ENCODE results near the gene TM4SF4.
A peak's percentile ranks its signal among the peaks of the same experiment; 100 is the strongest.
"Not testable (repeated sequence)": the region's sequence is repeated elsewhere in the genome, so short reads cannot be mapped to it uniquely, and the experiment has no call there.

TM4SF4 gene

DNA sequence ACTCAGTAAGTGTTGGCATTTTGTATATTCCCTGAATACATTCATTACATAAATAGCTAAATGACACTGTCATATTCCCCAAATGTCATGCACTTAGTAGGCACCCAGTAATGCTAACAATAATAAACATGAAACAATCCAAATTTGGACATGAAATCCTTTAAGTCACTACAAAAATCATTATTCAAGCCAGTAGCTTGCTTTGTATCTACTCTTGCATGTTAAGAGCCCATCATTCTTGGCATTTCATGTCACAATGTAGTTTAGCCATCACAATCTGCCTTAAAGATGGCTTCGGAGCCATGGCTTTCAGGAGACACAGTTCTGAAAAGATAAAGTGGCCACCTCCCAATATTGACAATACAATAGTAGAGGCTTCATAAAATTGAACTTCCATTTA lies 32.9 kb upstream of the TM4SF4 start:
- Histone ChIP-seq H3K27ac (ENCODE audit: low read depth, low read length) (no peak overlapping the region), H3K9me3 (ENCODE audit: control insufficient read depth in 1 of 2, low read length in 2 of 2) (no peaks in the 10 kb centered on the region), H3K36me3 (ENCODE audit: control insufficient read depth in 1 of 2, insufficient read depth in 2 of 2, low read length in 2 of 2) (no peaks in the 10 kb centered on the region), H3K4me1 (ENCODE audit: control insufficient read depth in 1 of 2, insufficient read depth in 2 of 2, low read length in 2 of 2) (peaks cover 34 to 48% of the 10 kb centered on the region in 2 donors), H3K4me3 (ENCODE audit: low read depth in 1 of 2, low read length in 2 of 2) (no peak overlapping the region), H3K9ac (ENCODE audit: low read depth in 1 of 2, low read length in 2 of 2) (no peak overlapping the region), H3K27me3 (ENCODE audit: control insufficient read depth in 1 of 2, insufficient read depth in 2 of 2, low read length in 2 of 2) (no peaks in the 10 kb centered on the region)

DNA sequence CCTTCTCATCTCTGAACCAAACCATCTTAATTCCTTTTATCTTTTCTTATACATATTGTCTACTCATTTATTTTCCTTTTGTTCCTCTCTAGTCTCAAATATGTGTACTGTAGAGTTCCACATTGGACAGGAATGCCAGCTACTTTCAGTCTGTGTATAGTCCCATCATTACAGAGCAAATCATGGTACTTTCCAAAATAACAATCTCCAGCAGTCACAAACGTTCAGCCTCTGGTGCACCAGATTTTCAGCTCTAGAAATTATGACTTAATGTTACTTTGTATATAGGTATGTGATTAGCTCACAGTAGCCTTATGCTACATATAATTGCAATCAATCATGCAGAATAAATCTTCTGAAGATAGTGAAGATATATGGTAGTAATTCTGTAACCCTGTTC lies 32.5 kb upstream of the TM4SF4 start:
- H3K4me3 ChIP-seq (ENCODE audit: low read depth in 1 of 2, low read length in 2 of 2), result no peak overlapping the region
- no peak overlapping the region for H3K9ac ChIP-seq (ENCODE audit: low read depth in 1 of 2, low read length in 2 of 2)
- no peak overlapping the region for H3K27ac ChIP-seq (ENCODE audit: low read depth, low read length)
- H3K4me1 ChIP-seq (ENCODE audit: control insufficient read depth in 1 of 2, insufficient read depth in 2 of 2, low read length in 2 of 2), result peaks cover 34 to 44% of the 10 kb centered on the region in 2 donors
- no peaks in the 10 kb centered on the region for H3K9me3 ChIP-seq (ENCODE audit: control insufficient read depth in 1 of 2, low read length in 2 of 2)
- no peaks in the 10 kb centered on the region for H3K36me3 ChIP-seq (ENCODE audit: control insufficient read depth in 1 of 2, insufficient read depth in 2 of 2, low read length in 2 of 2)
- no peaks in the 10 kb centered on the region for H3K27me3 ChIP-seq (ENCODE audit: control insufficient read depth in 1 of 2, insufficient read depth in 2 of 2, low read length in 2 of 2)

DNA sequence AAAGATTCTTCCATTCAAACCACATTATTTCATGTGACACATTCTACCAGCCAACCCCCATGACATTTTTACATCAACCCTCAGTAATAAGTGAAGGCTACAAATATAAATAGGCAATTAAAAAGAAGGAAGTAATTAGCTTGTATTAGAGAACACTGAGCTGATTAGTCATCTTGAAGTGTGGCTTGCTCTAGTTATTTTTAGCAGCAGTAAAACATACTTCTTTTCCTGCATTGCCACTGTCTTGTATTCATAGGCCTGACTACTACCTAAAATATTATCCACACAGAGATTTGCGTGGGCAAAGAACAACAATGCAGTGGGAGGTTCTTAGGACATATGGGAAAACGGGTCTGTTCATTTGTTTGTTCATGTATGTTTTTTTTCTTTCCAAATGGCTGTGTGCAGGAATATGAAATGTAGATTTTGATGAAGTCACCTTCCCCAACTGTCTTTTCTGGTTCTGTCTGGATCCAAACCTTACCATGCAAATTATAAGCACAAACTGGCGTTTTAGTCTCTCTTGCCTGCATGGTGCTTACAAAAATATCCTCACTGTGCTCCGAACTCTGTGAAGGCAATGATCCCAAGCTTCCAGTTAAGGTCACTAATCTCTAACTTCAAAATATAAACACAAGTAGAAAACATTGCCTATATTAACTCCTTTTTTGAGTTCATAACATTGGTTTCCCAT lies 31.5 kb upstream of the TM4SF4 start:
- H3K4me1 ChIP-seq (ENCODE audit: control insufficient read depth in 1 of 2, insufficient read depth in 2 of 2, low read length in 2 of 2), result peaks cover 34 to 35% of the 10 kb centered on the region in 2 donors
- no peaks in the 10 kb centered on the region for H3K36me3 ChIP-seq (ENCODE audit: control insufficient read depth in 1 of 2, insufficient read depth in 2 of 2, low read length in 2 of 2)
- peak overlapping the region in 1 of 2 donors; percentile 12 for H3K9ac ChIP-seq (ENCODE audit: low read depth in 1 of 2, low read length in 2 of 2)
- peak overlapping the region; percentile 11 for H3K27ac ChIP-seq (ENCODE audit: low read depth, low read length)
- H3K9me3 ChIP-seq (ENCODE audit: control insufficient read depth in 1 of 2, low read length in 2 of 2), result no peaks in the 10 kb centered on the region
- H3K4me3 ChIP-seq (ENCODE audit: low read depth in 1 of 2, low read length in 2 of 2), result peak overlapping the region; percentile 3 to 42
- no peaks in the 10 kb centered on the region for H3K27me3 ChIP-seq (ENCODE audit: control insufficient read depth in 1 of 2, insufficient read depth in 2 of 2, low read length in 2 of 2)

DNA sequence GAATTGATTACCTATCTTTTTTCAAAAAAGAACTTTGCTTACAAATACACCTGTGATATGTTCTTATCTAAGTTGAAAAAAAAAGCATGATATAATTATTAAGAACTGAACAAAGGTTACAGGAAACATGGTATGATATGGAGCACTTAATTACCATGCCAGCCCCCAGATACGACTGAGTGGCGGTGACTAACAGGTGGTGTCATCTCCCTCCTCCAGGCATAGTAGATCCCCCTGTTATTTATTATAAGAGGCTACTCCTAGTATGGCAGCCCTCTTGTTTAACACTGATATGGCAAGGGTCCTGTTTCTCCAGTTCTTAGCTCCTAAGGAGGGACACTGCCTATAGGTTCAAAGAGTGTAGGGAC lies 31.0 kb upstream of the TM4SF4 start:
- Histone ChIP-seq H3K4me3 (ENCODE audit: low read depth in 1 of 2, low read length in 2 of 2) (peak overlapping the region in 1 of 2 donors; percentile 42), H3K4me1 (ENCODE audit: control insufficient read depth in 1 of 2, insufficient read depth in 2 of 2, low read length in 2 of 2) (peaks cover 34 to 35% of the 10 kb centered on the region in 2 donors), H3K27me3 (ENCODE audit: control insufficient read depth in 1 of 2, insufficient read depth in 2 of 2, low read length in 2 of 2) (no peaks in the 10 kb centered on the region), H3K27ac (ENCODE audit: low read depth, low read length) (peak overlapping the region; percentile 50), H3K9ac (ENCODE audit: low read depth in 1 of 2, low read length in 2 of 2) (peak overlapping the region in 1 of 2 donors; percentile 12), H3K36me3 (ENCODE audit: control insufficient read depth in 1 of 2, insufficient read depth in 2 of 2, low read length in 2 of 2) (no peaks in the 10 kb centered on the region), H3K9me3 (ENCODE audit: control insufficient read depth in 1 of 2, low read length in 2 of 2) (no peaks in the 10 kb centered on the region)

DNA sequence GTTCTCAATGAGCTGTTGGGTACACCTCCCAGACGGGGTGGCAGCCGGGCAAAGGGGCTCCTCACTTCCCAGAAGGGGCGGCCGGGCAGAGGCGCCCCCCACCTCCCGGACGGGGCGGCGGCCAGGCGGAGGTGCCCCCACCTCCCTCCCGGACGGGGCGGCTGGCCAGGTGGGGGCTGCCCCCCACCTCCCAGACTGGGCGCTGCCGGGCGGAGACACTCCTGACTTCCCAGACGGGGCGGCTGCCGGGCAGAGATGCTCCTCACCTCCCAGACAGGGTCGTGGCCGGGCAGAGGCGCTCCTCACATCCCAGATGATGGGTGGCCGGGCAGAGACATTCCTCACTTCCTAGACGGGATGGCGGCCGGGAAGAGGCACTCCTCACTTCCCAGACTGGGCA lies 29.6 kb upstream of the TM4SF4 start:
- H3K9ac ChIP-seq (ENCODE audit: low read depth in 1 of 2, low read length in 2 of 2); H3K36me3 ChIP-seq (ENCODE audit: control insufficient read depth in 1 of 2, insufficient read depth in 2 of 2, low read length in 2 of 2); H3K27me3 ChIP-seq (ENCODE audit: control insufficient read depth in 1 of 2, insufficient read depth in 2 of 2, low read length in 2 of 2); H3K27ac ChIP-seq (ENCODE audit: low read depth, low read length); H3K4me3 ChIP-seq (ENCODE audit: low read depth in 1 of 2, low read length in 2 of 2); H3K9me3 ChIP-seq (ENCODE audit: control insufficient read depth in 1 of 2, low read length in 2 of 2): not testable (repeated sequence)
- H3K4me1 ChIP-seq (ENCODE audit: control insufficient read depth in 1 of 2, insufficient read depth in 2 of 2, low read length in 2 of 2), result peaks cover 34 to 35% of the 10 kb centered on the region in 2 donors

DNA sequence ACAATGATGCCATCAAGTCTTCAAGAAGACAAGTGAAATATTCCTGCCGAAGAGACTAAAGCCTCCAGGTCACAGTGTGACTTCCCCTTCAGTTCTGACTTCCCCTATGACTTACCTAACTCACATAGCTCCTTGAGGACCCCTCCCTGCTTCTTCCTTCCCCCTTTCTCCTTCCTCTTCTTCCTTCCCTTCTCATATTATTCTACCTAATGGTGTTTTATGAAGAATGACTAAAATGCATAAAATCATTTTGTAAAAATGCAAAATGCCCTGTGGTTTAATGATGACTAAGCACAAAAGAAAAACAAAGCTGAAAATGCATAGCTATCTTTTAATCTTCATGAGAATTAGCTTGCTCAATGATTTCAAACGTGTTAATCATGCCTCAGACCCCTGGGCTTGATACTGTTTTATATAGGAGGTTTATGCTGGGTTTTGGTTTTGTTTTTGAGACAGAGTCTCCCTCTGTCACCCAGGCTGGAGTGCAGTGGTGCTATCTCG lies 26.1 kb upstream of the TM4SF4 start:
- H3K4me1 ChIP-seq (ENCODE audit: control insufficient read depth in 1 of 2, insufficient read depth in 2 of 2, low read length in 2 of 2), result peaks cover 6% of the 10 kb centered on the region in 2 donors
- no peaks in the 10 kb centered on the region for H3K27me3 ChIP-seq (ENCODE audit: control insufficient read depth in 1 of 2, insufficient read depth in 2 of 2, low read length in 2 of 2)
- H3K9me3 ChIP-seq (ENCODE audit: control insufficient read depth in 1 of 2, low read length in 2 of 2), result peaks cover 10 to 11% of the 10 kb centered on the region in 2 donors
- H3K27ac ChIP-seq (ENCODE audit: low read depth, low read length), result no peak overlapping the region
- no peak overlapping the region for H3K4me3 ChIP-seq (ENCODE audit: low read depth in 1 of 2, low read length in 2 of 2)
- no peak overlapping the region for H3K9ac ChIP-seq (ENCODE audit: low read depth in 1 of 2, low read length in 2 of 2)
- no peaks in the 10 kb centered on the region for H3K36me3 ChIP-seq (ENCODE audit: control insufficient read depth in 1 of 2, insufficient read depth in 2 of 2, low read length in 2 of 2)

DNA sequence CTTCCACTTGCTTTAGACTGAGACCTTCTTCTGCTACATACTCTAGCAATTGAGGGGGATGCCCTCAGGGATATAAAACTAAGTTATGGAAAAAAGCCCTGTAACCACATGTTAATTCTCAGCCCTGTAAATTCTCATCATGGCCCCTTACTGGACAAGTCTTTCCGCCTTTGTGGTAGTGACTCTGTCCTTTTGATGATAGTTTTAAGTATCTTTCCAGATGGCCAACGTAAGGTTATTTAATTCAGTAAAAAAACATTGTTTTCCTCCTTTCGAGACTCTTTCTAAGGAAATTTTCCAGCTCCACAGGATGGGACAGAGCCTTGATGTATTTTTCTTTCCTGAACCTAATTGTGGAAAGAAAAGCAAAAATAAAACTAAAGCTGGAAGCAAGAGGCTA lies 25.3 kb upstream of the TM4SF4 start:
- H3K9me3 ChIP-seq (ENCODE audit: control insufficient read depth in 1 of 2, low read length in 2 of 2), result peaks cover 10 to 11% of the 10 kb centered on the region in 2 donors
- H3K27me3 ChIP-seq (ENCODE audit: control insufficient read depth in 1 of 2, insufficient read depth in 2 of 2, low read length in 2 of 2), result no peaks in the 10 kb centered on the region
- no peak overlapping the region for H3K4me3 ChIP-seq (ENCODE audit: low read depth in 1 of 2, low read length in 2 of 2)
- no peak overlapping the region for H3K9ac ChIP-seq (ENCODE audit: low read depth in 1 of 2, low read length in 2 of 2)
- no peaks in the 10 kb centered on the region for H3K36me3 ChIP-seq (ENCODE audit: control insufficient read depth in 1 of 2, insufficient read depth in 2 of 2, low read length in 2 of 2)
- H3K27ac ChIP-seq (ENCODE audit: low read depth, low read length), result no peak overlapping the region
- no peaks in the 10 kb centered on the region for H3K4me1 ChIP-seq (ENCODE audit: control insufficient read depth in 1 of 2, insufficient read depth in 2 of 2, low read length in 2 of 2)

DNA sequence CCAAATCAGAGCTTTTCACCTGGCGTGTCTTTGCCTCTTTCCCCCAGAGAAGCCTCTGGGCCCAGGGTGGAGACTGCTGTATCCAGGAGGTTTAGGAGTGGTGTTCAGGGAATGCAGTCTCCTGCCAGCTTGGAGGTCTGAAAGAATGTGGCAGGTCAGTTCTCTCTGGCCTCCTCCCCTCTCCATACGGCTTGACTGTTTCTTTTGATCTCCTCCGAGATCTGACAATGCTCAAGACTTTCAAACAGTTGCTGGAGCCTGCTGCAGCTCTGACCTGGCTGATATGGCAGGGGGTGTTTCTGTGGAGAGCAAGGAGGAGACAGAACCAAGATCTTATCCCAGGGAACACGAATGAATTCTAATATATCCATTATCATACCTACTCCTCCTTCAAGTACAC lies 24.7 kb upstream of the TM4SF4 start:
- Histone ChIP-seq H3K4me3 (ENCODE audit: low read depth in 1 of 2, low read length in 2 of 2) (no peak overlapping the region), H3K27ac (ENCODE audit: low read depth, low read length) (no peak overlapping the region), H3K9me3 (ENCODE audit: control insufficient read depth in 1 of 2, low read length in 2 of 2) (peaks cover 10 to 11% of the 10 kb centered on the region in 2 donors), H3K9ac (ENCODE audit: low read depth in 1 of 2, low read length in 2 of 2) (no peak overlapping the region), H3K36me3 (ENCODE audit: control insufficient read depth in 1 of 2, insufficient read depth in 2 of 2, low read length in 2 of 2) (no peaks in the 10 kb centered on the region), H3K27me3 (ENCODE audit: control insufficient read depth in 1 of 2, insufficient read depth in 2 of 2, low read length in 2 of 2) (no peaks in the 10 kb centered on the region), H3K4me1 (ENCODE audit: control insufficient read depth in 1 of 2, insufficient read depth in 2 of 2, low read length in 2 of 2) (no peaks in the 10 kb centered on the region)

DNA sequence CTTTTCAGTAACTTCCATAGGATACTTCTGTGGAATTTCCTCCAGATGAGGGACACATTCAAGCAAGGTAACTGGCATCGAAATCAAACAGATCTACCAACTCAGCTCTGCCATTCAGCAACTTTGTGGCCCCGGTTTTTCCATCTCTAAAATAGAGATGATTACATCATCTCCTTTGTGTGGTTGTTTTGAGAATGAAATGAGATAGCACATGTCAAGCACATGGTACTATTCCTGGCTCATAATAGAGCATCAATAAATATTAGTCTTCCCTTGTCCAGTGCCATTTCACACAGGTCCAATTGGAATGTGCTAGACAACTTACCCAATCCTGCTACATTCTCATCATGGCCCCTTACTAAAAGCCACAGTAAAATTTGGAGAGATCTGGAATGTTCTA lies 24.2 kb upstream of the TM4SF4 start:
- no peaks in the 10 kb centered on the region for H3K4me1 ChIP-seq (ENCODE audit: control insufficient read depth in 1 of 2, insufficient read depth in 2 of 2, low read length in 2 of 2)
- no peak overlapping the region for H3K27ac ChIP-seq (ENCODE audit: low read depth, low read length)
- peaks cover 10 to 11% of the 10 kb centered on the region in 2 donors for H3K9me3 ChIP-seq (ENCODE audit: control insufficient read depth in 1 of 2, low read length in 2 of 2)
- H3K27me3 ChIP-seq (ENCODE audit: control insufficient read depth in 1 of 2, insufficient read depth in 2 of 2, low read length in 2 of 2), result no peaks in the 10 kb centered on the region
- no peak overlapping the region for H3K9ac ChIP-seq (ENCODE audit: low read depth in 1 of 2, low read length in 2 of 2)
- no peak overlapping the region for H3K4me3 ChIP-seq (ENCODE audit: low read depth in 1 of 2, low read length in 2 of 2)
- no peaks in the 10 kb centered on the region for H3K36me3 ChIP-seq (ENCODE audit: control insufficient read depth in 1 of 2, insufficient read depth in 2 of 2, low read length in 2 of 2)

DNA sequence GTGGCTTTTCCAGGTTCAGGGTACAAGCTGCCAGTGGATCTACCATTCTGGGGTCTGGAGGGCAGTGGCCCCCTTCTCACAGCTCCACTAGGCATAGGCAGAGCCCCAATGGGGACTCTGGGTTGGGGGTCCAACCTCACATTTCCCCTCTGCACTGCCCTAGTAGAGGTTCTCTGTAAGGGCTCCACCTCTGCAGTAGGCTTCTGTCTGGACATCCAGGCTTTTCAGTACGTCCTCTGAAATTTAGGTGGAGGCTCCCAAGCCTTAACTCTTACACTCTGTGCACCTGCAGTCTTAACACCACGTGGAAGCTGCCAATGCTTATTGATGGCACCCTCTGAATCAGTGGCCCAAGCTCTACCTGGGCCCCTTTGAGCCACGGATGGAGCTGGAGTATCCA lies 22.5 kb upstream of the TM4SF4 start:
- H3K9ac ChIP-seq (ENCODE audit: low read depth in 1 of 2, low read length in 2 of 2), result no peak overlapping the region
- no peaks in the 10 kb centered on the region for H3K36me3 ChIP-seq (ENCODE audit: control insufficient read depth in 1 of 2, insufficient read depth in 2 of 2, low read length in 2 of 2)
- no peaks in the 10 kb centered on the region for H3K4me1 ChIP-seq (ENCODE audit: control insufficient read depth in 1 of 2, insufficient read depth in 2 of 2, low read length in 2 of 2)
- H3K27me3 ChIP-seq (ENCODE audit: control insufficient read depth in 1 of 2, insufficient read depth in 2 of 2, low read length in 2 of 2), result no peaks in the 10 kb centered on the region
- no peak overlapping the region for H3K27ac ChIP-seq (ENCODE audit: low read depth, low read length)
- no peak overlapping the region for H3K4me3 ChIP-seq (ENCODE audit: low read depth in 1 of 2, low read length in 2 of 2)
- H3K9me3 ChIP-seq (ENCODE audit: control insufficient read depth in 1 of 2, low read length in 2 of 2), result peaks cover 10 to 11% of the 10 kb centered on the region in 2 donors
